Measurements from ENCODE around the gene ZBTB8A. TPM values are rescaled to one million over a fixed set of nuclear protein-coding genes. Genes with fewer than 3 reads are reported as not detected.

ZBTB8A gene
- total and polyA plus RNA-seq, 7 experiments from 2014 or later: 0.07 TPM; not detected in 6

DNA sequence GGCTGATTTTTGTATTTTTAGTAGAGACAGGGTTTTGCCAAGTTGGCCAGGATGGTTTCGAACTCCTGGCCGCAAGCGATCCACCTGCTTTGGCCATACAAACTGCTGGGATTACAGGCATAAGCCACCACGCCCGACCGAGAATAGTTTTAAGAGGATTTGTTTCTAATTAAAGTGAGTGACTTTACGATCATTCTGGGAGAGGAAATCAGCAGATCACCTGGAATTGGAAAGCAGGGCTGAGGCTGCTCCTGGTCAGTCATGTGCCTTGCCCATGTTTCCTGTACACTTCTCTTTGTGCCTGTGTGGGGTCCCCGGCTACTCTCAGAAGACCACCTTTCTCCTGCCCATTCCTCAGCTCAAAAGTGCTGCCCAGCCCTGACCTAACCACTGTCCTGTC is 40.5 kb upstream of the ZBTB8A start:
- no peak overlapping the region for H3K4me3 ChIP-seq (ENCODE audit: low read length)
- ChIA-PET CTCF (no interaction called here), POLR2A (no interaction called here)
- ATAC-seq (no peak), DNase-seq (no peak)
- no peaks in the 10 kb centered on the region for H3K9me3 Mint-ChIP-seq
- H3K36me3 Mint-ChIP-seq: peaks cover 0 to 1% (median 0%) of the 10 kb centered on the region in 5 donors
- H3K4me1 ChIP-seq (ENCODE audit: control insufficient read depth in 2 of 2, insufficient read depth in 2 of 2, low read length in 2 of 2): no peaks in the 10 kb centered on the region
- H3K9me3 ChIP-seq (ENCODE audit: control insufficient read depth in 2 of 3, low read length in 3 of 3): no peaks in the 10 kb centered on the region
- peaks cover 37 to 49% (median 43%) of the 10 kb centered on the region in 5 donors for H3K27me3 Mint-ChIP-seq
- no peaks in the 10 kb centered on the region for H3K36me3 ChIP-seq (ENCODE audit: control insufficient read depth in 2 of 3, insufficient read depth in 3 of 3, low read length in 3 of 3)
- intact Hi-C loops (cut with micrococcal nuclease): no loop called here
- H3K4me1 Mint-ChIP-seq: peaks cover 0 to 12% (median 3%) of the 10 kb centered on the region in 7 donors
- peaks cover 0 to 3% of the 10 kb centered on the region in 2 donors for H3K27me3 ChIP-seq (ENCODE audit: control insufficient read depth in 2 of 2, insufficient read depth in 2 of 2, low read length in 2 of 2)
- no peak overlapping the region for H3K27ac ChIP-seq (ENCODE audit: low read depth, low read length)
- H3K4me3 Mint-ChIP-seq: peak overlapping the region in 8 of 10 donors; percentile 46 to 84 (median 65)
- peak overlapping the region in 1 of 9 donors; percentile 44 for H3K27ac Mint-ChIP-seq

DNA sequence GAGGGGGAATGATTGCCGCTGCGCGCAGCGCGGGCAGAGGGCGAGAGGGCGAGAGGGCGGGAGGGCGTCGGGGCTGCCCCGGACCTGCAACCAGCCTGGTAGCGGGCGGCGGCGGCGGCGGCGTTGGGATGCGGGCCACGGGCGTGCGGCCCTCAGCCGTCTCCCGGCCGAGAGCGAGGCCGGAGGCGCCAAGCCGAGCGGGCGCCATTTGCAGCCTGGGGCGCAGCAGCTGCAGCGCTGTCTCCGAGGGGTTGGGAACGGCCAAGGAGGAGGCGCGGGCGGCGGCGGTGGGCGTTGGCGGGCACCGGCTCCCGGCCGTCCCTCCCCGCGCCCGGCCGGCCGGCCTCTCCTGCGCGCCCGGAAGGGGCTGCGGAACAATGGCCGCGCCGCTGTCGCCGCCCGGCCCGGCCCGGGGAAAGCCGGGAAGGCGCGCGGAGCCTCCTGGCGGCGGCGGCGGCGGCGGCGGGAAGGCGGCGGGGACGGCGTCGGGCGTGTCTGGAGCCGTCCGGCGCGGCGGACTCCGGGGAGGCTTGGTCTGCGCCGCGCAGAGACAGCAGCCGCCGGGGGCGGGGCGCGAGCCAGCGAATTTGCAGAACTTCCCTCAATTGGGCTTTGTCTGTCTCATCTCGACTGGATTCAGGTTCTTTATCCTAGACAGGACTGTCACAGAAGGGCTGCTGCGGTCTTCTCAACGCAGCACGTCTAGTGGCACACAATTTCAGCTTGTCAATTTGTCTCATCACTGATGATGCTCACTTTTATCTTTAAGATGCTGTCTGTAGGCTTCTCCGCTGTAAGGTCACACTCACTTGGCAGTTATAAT is 38.6 kb upstream of the ZBTB8A start:
- Mint-ChIP-seq H3K36me3 (peaks cover 0 to 1% (median 0%) of the 10 kb centered on the region in 5 donors), H3K4me1 (peaks cover 0 to 12% (median 3%) of the 10 kb centered on the region in 7 donors), H3K9me3 (no peaks in the 10 kb centered on the region), H3K27ac (no peak overlapping the region), H3K27me3 (peaks cover 42 to 53% (median 45%) of the 10 kb centered on the region in 5 donors), H3K4me3 (peak overlapping the region; percentile 71 to 85 (median 79))
- DNase-seq: peak in 3 of 9 donors; percentile 5 to 50 (median 15)
- no peaks in the 10 kb centered on the region for H3K9me3 ChIP-seq (ENCODE audit: control insufficient read depth in 2 of 3, low read length in 3 of 3)
- intact Hi-C loops (cut with micrococcal nuclease): no loop called here
- peak; percentile 74 for ATAC-seq
- H3K36me3 ChIP-seq (ENCODE audit: control insufficient read depth in 2 of 3, insufficient read depth in 3 of 3, low read length in 3 of 3): no peaks in the 10 kb centered on the region
- peaks cover 0 to 3% of the 10 kb centered on the region in 2 donors for H3K27me3 ChIP-seq (ENCODE audit: control insufficient read depth in 2 of 2, insufficient read depth in 2 of 2, low read length in 2 of 2)
- no peak overlapping the region for H3K4me3 ChIP-seq (ENCODE audit: low read length)
- ChIA-PET CTCF (no interaction called here), POLR2A (no interaction called here)
- no peak overlapping the region for H3K27ac ChIP-seq (ENCODE audit: low read depth, low read length)
- no peaks in the 10 kb centered on the region for H3K4me1 ChIP-seq (ENCODE audit: control insufficient read depth in 2 of 2, insufficient read depth in 2 of 2, low read length in 2 of 2)

DNA sequence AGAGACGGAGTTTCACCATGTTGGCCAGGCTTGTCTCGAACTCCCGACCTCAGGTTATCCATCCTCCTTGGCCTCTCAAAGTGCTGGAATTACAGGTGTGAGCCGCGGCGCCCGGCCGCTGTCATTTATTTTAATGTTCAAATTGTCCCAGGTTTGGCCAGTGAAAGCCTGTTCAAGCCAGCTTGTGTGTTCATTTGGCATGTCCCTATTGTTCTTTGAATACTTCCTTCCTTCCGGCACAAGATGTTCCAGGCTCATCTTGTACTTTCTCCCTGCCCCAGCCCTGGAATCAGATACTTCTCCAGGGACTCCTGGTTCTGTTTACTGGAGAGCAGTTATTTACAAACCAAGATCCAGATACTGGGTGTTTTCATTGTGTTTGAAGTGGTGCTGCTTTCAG is 37.4 kb upstream of the ZBTB8A start:
- Histone ChIP-seq H3K36me3 (ENCODE audit: control insufficient read depth in 2 of 3, insufficient read depth in 3 of 3, low read length in 3 of 3) (no peaks in the 10 kb centered on the region), H3K27me3 (ENCODE audit: control insufficient read depth in 2 of 2, insufficient read depth in 2 of 2, low read length in 2 of 2) (peaks cover 0 to 3% of the 10 kb centered on the region in 2 donors), H3K4me1 (ENCODE audit: control insufficient read depth in 2 of 2, insufficient read depth in 2 of 2, low read length in 2 of 2) (no peaks in the 10 kb centered on the region), H3K9me3 (ENCODE audit: control insufficient read depth in 2 of 3, low read length in 3 of 3) (no peaks in the 10 kb centered on the region), H3K27ac (ENCODE audit: low read depth, low read length) (no peak overlapping the region), H3K4me3 (ENCODE audit: low read length) (no peak overlapping the region)
- Mint-ChIP-seq H3K36me3 (peaks cover 0 to 1% (median 0%) of the 10 kb centered on the region in 5 donors), H3K4me1 (peaks cover 0 to 14% (median 3%) of the 10 kb centered on the region in 7 donors), H3K4me3 (peak overlapping the region in 8 of 10 donors; percentile 17 to 79 (median 44)), H3K27ac (no peak overlapping the region), H3K9me3 (no peaks in the 10 kb centered on the region), H3K27me3 (peaks cover 42 to 56% (median 50%) of the 10 kb centered on the region in 5 donors)
- CTCF ChIA-PET: no interaction called here
- POLR2A ChIA-PET: no interaction called here
- DNase-seq (no peak), ATAC-seq (no peak)
- intact Hi-C loops (cut with micrococcal nuclease): no loop called here

DNA sequence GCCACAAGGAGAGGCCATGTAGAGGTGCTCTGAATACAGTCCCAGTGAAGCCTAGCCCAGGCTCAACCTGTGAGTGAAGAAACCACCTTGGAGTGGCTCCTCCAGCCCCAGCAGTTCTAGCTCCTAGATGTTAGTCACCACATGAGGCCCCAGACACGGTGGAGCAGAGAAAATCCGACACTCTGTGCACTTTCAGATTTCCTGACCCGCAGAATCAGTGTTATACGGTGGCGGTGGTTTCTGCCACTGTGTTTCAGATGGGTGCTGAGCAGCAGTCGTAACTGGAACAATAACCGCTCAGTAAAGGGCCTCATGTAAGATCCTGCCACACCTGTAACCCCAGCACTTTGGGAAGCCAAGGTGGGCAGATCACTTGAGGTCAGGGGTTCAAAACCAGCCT is 36.1 kb upstream of the ZBTB8A start:
- Mint-ChIP-seq H3K9me3 (no peaks in the 10 kb centered on the region), H3K36me3 (peaks cover 0 to 1% (median 0%) of the 10 kb centered on the region in 5 donors), H3K4me1 (peaks cover 0 to 14% (median 3%) of the 10 kb centered on the region in 7 donors), H3K4me3 (no peak overlapping the region), H3K27me3 (peaks cover 33 to 55% (median 54%) of the 10 kb centered on the region in 5 donors), H3K27ac (no peak overlapping the region)
- no peaks in the 10 kb centered on the region for H3K4me1 ChIP-seq (ENCODE audit: control insufficient read depth in 2 of 2, insufficient read depth in 2 of 2, low read length in 2 of 2)
- peaks cover 0 to 3% of the 10 kb centered on the region in 2 donors for H3K27me3 ChIP-seq (ENCODE audit: control insufficient read depth in 2 of 2, insufficient read depth in 2 of 2, low read length in 2 of 2)
- H3K27ac ChIP-seq (ENCODE audit: low read depth, low read length): no peak overlapping the region
- ChIA-PET POLR2A (no interaction called here), CTCF (no interaction called here)
- H3K36me3 ChIP-seq (ENCODE audit: control insufficient read depth in 2 of 3, insufficient read depth in 3 of 3, low read length in 3 of 3): no peaks in the 10 kb centered on the region
- no peak overlapping the region for H3K4me3 ChIP-seq (ENCODE audit: low read length)
- intact Hi-C loops (cut with micrococcal nuclease): no loop called here
- no peak for ATAC-seq
- no peaks in the 10 kb centered on the region for H3K9me3 ChIP-seq (ENCODE audit: control insufficient read depth in 2 of 3, low read length in 3 of 3)
- DNase-seq: no peak

DNA sequence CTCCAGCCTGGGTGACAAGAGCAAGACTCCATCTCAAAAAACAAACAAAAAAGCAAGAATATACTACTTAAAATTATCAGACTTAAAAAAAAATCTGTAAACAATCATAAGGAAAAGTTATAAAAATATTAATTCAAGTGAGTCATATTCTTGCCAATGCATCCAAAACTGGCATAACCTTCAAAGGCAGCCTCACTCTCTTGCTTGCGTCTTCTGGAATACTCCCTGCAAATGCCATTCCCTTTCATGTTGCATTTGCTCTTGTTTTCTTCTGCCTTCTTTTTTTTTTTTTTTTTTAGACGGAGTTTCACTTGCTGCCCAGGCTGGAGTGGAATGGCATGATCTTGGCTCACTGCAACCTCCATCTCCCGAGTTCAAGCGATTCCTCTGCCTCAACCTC is 32.2 kb upstream of the ZBTB8A start:
- intact Hi-C loops (cut with micrococcal nuclease): no loop called here
- H3K4me1 Mint-ChIP-seq: peaks cover 0 to 2% (median 0%) of the 10 kb centered on the region in 7 donors
- ChIA-PET CTCF (interaction anchor here (0.7 kb wide), 1 partner anchor 448 kb away, joined by 5 read pairs; no protein-coding TSS in a partner anchor), POLR2A (no interaction called here)
- Histone ChIP-seq H3K27me3 (ENCODE audit: control insufficient read depth in 2 of 2, insufficient read depth in 2 of 2, low read length in 2 of 2) (no peaks in the 10 kb centered on the region), H3K4me1 (ENCODE audit: control insufficient read depth in 2 of 2, insufficient read depth in 2 of 2, low read length in 2 of 2) (no peaks in the 10 kb centered on the region), H3K36me3 (ENCODE audit: control insufficient read depth in 2 of 3, insufficient read depth in 3 of 3, low read length in 3 of 3) (no peaks in the 10 kb centered on the region), H3K4me3 (ENCODE audit: low read length) (no peak overlapping the region), H3K9me3 (ENCODE audit: control insufficient read depth in 2 of 3, low read length in 3 of 3) (no peaks in the 10 kb centered on the region), H3K27ac (ENCODE audit: low read depth, low read length) (no peak overlapping the region)
- H3K9me3 Mint-ChIP-seq: no peaks in the 10 kb centered on the region
- no peak overlapping the region for H3K27ac Mint-ChIP-seq
- H3K4me3 Mint-ChIP-seq: no peak overlapping the region
- DNase-seq (no peak), ATAC-seq (no peak)
- H3K36me3 Mint-ChIP-seq: no peaks in the 10 kb centered on the region
- H3K27me3 Mint-ChIP-seq: peaks cover 10 to 37% (median 32%) of the 10 kb centered on the region in 5 donors

DNA sequence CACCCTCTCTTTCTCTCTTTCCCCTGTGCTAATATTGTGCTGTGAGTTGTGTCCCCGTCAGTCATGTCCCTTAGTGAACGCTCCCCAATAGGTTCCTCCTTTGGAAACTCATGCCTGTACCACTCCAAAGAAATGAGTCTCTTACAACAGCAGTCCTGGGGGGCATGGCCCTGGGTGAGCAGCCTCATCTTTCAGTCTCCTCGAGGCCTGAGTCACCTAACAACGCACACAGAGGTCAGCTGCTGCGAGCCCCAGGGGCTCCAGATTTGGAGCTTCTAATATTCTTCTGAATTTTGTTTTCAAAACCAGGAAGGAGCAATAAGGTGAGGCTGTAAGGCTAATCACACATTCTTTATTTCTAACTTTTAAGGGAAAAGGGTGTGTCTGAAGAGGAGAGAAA is 30.5 kb upstream of the ZBTB8A start:
- no peaks in the 10 kb centered on the region for H3K36me3 ChIP-seq (ENCODE audit: control insufficient read depth in 2 of 3, insufficient read depth in 3 of 3, low read length in 3 of 3)
- H3K9me3 Mint-ChIP-seq: no peaks in the 10 kb centered on the region
- ChIA-PET CTCF (no interaction called here), POLR2A (no interaction called here)
- H3K9me3 ChIP-seq (ENCODE audit: control insufficient read depth in 2 of 3, low read length in 3 of 3): no peaks in the 10 kb centered on the region
- peaks cover 0 to 2% (median 0%) of the 10 kb centered on the region in 7 donors for H3K4me1 Mint-ChIP-seq
- H3K4me3 Mint-ChIP-seq: no peak overlapping the region
- H3K36me3 Mint-ChIP-seq: no peaks in the 10 kb centered on the region
- H3K27ac ChIP-seq (ENCODE audit: low read depth, low read length): no peak overlapping the region
- no peak for ATAC-seq
- H3K27me3 ChIP-seq (ENCODE audit: control insufficient read depth in 2 of 2, insufficient read depth in 2 of 2, low read length in 2 of 2): no peaks in the 10 kb centered on the region
- DNase-seq: no peak
- no peaks in the 10 kb centered on the region for H3K4me1 ChIP-seq (ENCODE audit: control insufficient read depth in 2 of 2, insufficient read depth in 2 of 2, low read length in 2 of 2)
- intact Hi-C loops (cut with micrococcal nuclease): no loop called here
- H3K4me3 ChIP-seq (ENCODE audit: low read length): no peak overlapping the region
- H3K27ac Mint-ChIP-seq: no peak overlapping the region
- peaks cover 9 to 38% (median 24%) of the 10 kb centered on the region in 5 donors for H3K27me3 Mint-ChIP-seq

DNA sequence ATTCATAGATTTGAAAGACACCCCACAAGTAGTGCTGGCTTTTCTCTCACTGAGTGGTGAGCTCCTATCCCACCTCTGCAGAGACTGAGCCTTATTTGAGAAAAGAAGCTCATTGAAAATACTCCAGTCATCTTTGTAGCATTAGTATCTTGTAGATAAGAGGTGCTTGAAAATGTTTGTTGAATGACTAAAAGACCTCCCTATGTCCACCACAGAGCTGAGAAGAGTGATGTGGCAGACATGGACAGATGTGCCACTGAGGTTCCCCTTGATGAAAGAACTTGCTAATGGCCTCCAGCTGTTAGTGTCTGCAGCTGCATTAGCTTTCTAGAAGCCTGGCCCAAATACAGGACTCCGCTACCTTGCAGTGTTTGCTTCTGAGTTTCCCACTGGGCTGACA is 29.3 kb upstream of the ZBTB8A start:
- no peaks in the 10 kb centered on the region for H3K9me3 Mint-ChIP-seq
- H3K36me3 Mint-ChIP-seq: no peaks in the 10 kb centered on the region
- H3K27ac Mint-ChIP-seq: no peak overlapping the region
- DNase-seq (no peak), ATAC-seq (no peak)
- H3K4me3 ChIP-seq (ENCODE audit: low read length): no peak overlapping the region
- intact Hi-C loops (cut with micrococcal nuclease): no loop called here
- no peak overlapping the region for H3K27ac ChIP-seq (ENCODE audit: low read depth, low read length)
- no peaks in the 10 kb centered on the region for H3K9me3 ChIP-seq (ENCODE audit: control insufficient read depth in 2 of 3, low read length in 3 of 3)
- no peak overlapping the region for H3K4me3 Mint-ChIP-seq
- peaks cover 0 to 3% (median 0%) of the 10 kb centered on the region in 7 donors for H3K4me1 Mint-ChIP-seq
- peaks cover 8 to 35% (median 22%) of the 10 kb centered on the region in 5 donors for H3K27me3 Mint-ChIP-seq
- POLR2A ChIA-PET: no interaction called here
- no peaks in the 10 kb centered on the region for H3K36me3 ChIP-seq (ENCODE audit: control insufficient read depth in 2 of 3, insufficient read depth in 3 of 3, low read length in 3 of 3)
- CTCF ChIA-PET: interaction anchor here (0.5 kb wide), 1 partner anchor 10 kb away, joined by 3 read pairs; no protein-coding TSS in a partner anchor
- H3K27me3 ChIP-seq (ENCODE audit: control insufficient read depth in 2 of 2, insufficient read depth in 2 of 2, low read length in 2 of 2): no peaks in the 10 kb centered on the region
- H3K4me1 ChIP-seq (ENCODE audit: control insufficient read depth in 2 of 2, insufficient read depth in 2 of 2, low read length in 2 of 2): no peaks in the 10 kb centered on the region
